Parathyroid adenoma (tissue), 2 donors: ENCODE data around the gene PRKCA.

Experiments used
- H2AFZ ChIP-seq: fragments of 300-600 bp; sonication (generic); one replicate; pipeline ENCODE4 v1.7.0; 2017; ENCODE audit warnings: antibody characterized with exemption, mild to moderate bottlenecking
- H3K27ac ChIP-seq: fragments of 300-600 bp; sonication (generic); one replicate; pipeline ENCODE4 v1.7.0; 2017
- H3K27me3 ChIP-seq: fragments of 300-600 bp; sonication (generic); one replicate; pipeline ENCODE4 v1.7.0; 2017; ENCODE audit warnings: low read length; ENCODE audit not compliant: control insufficient read depth, insufficient read depth
- H3K36me3 ChIP-seq: fragments of 300-600 bp; sonication (generic); one replicate; pipeline ENCODE4 v1.7.0; 2017; ENCODE audit warnings: low read length; ENCODE audit not compliant: control insufficient read depth, insufficient read depth
- H3K4me1 ChIP-seq: fragments of 300-600 bp; sonication (generic); one replicate; pipeline ENCODE4 v1.7.0; 2017; ENCODE audit warnings: control low read depth
- H3K4me2 ChIP-seq: fragments of 300-600 bp; sonication (generic); one replicate; pipeline ENCODE4 v1.7.0; 2017; ENCODE audit warnings: low read length
- H3K4me3 ChIP-seq: fragments of 300-600 bp; sonication (generic); one replicate; pipeline ENCODE4 v1.7.0; 2017; ENCODE audit warnings: low read depth, low read length
- H3K79me2 ChIP-seq: fragments of 300-600 bp; sonication (generic); one replicate; pipeline ENCODE4 v1.7.0; 2017; ENCODE audit warnings: control low read depth
- H3K9ac ChIP-seq: fragments of 300-600 bp; sonication (generic); one replicate; pipeline ENCODE4 v1.7.0; 2017; ENCODE audit warnings: mild to moderate bottlenecking
- H3K9me3 ChIP-seq: fragments of 300-600 bp; sonication (generic); one replicate; pipeline ENCODE4 v1.7.0; 2017; ENCODE audit warnings: low read length; ENCODE audit not compliant: control insufficient read depth
- CTCF ChIP-seq: fragments of 300-600 bp; sonication (generic); IDR thresholded peaks from one replicate; pipeline ENCODE4 v1.7.0; 2017; ENCODE audit warnings: antibody characterized with exemption, mild to moderate bottlenecking
- donor health status: primary hyperparathyroidism.

PRKCA gene

GRCh38 chr17:66400698-66401097 is 98.3 kb downstream of the PRKCA start:
- no peak overlapping the region for H2AFZ ChIP-seq
- TF ChIP-seq CTCF, result no peak
- H3K9me3 ChIP-seq, result no peaks in the 10 kb centered on the region

GRCh38 chr17:66401364-66401763 is 99.0 kb downstream of the PRKCA start:
- Histone ChIP-seq H3K27ac (no peak overlapping the region), H3K36me3 (no peaks in the 10 kb centered on the region), H3K27me3 (no peaks in the 10 kb centered on the region), H2AFZ (no peak overlapping the region), H3K9me3 (no peaks in the 10 kb centered on the region), H3K79me2 (no peaks in the 10 kb centered on the region), H3K4me1 (no peaks in the 10 kb centered on the region), H3K4me3 (no peak overlapping the region), H3K9ac (no peak overlapping the region), H3K4me2 (no peak overlapping the region)
- TF ChIP-seq CTCF, result no peak

More at GRCh38 chr17:66400698-66401097, 98.3 kb downstream of the PRKCA start:
- Histone ChIP-seq H3K4me3 (no peak overlapping the region), H3K79me2 (no peaks in the 10 kb centered on the region), H3K27ac (no peak overlapping the region), H3K9ac (no peak overlapping the region), H3K4me1 (no peaks in the 10 kb centered on the region), H3K36me3 (no peaks in the 10 kb centered on the region), H3K4me2 (no peak overlapping the region), H3K27me3 (no peaks in the 10 kb centered on the region)

- no peaks in the 10 kb centered on the region for H3K4me1 ChIP-seq
- H3K9ac ChIP-seq, result no peak overlapping the region
- TF ChIP-seq CTCF, result no peak
- no peak overlapping the region for H2AFZ ChIP-seq
- no peak overlapping the region for H3K4me3 ChIP-seq
- no peaks in the 10 kb centered on the region for H3K79me2 ChIP-seq
- H3K27ac ChIP-seq, result no peak overlapping the region
- H3K36me3 ChIP-seq, result no peaks in the 10 kb centered on the region
- no peak overlapping the region for H3K4me2 ChIP-seq
- no peaks in the 10 kb centered on the region for H3K27me3 ChIP-seq
- H3K9me3 ChIP-seq, result no peaks in the 10 kb centered on the region
Measured at GRCh38 chr17:66403846-66404556, 101.6 kb downstream of the PRKCA start.

GRCh38 chr17:66405836-66406677 is 103.6 kb downstream of the PRKCA start:
- Histone ChIP-seq H3K4me1 (no peaks in the 10 kb centered on the region), H3K9ac (no peak overlapping the region), H3K36me3 (no peaks in the 10 kb centered on the region), H3K79me2 (no peaks in the 10 kb centered on the region), H3K27ac (no peak overlapping the region), H3K4me3 (no peak overlapping the region), H3K27me3 (no peaks in the 10 kb centered on the region), H3K4me2 (no peak overlapping the region), H2AFZ (no peak overlapping the region), H3K9me3 (no peaks in the 10 kb centered on the region)
- TF ChIP-seq CTCF, result no peak
